ENCODE measurements around the gene CEP43. TPM values are rescaled to one million over a fixed set of nuclear protein-coding genes. Genes with fewer than 3 reads are reported as not detected.

CEP43 gene
- total RNA-seq, 2 donors from 2014 or later: 36.0 to 43.9 TPM

GRCh38 chr6:166960609-166960978 is 38.6 kb upstream of the CEP43 start:
- DNase-seq: no peak
- Mint-ChIP-seq H3K27ac (no peak overlapping the region), H3K4me1 (peaks cover 17% of the 10 kb centered on the region), H3K36me3 (ENCODE audit: low read depth) (no peaks in the 10 kb centered on the region), H3K9me3 (peaks cover 28% of the 10 kb centered on the region), H3K4me3 (no peak overlapping the region), H3K27me3 (ENCODE audit: insufficient read depth) (peaks cover 3% of the 10 kb centered on the region)
- Histone ChIP-seq H3K27ac (ENCODE audit: low read depth, low read length) (no peak overlapping the region), H3K4me3 (ENCODE audit: low read length) (no peak overlapping the region), H3K36me3 (ENCODE audit: control insufficient read depth, insufficient read depth, low read length) (no peaks in the 10 kb centered on the region), H3K4me1 (ENCODE audit: control insufficient read depth, insufficient read depth, low read length) (no peaks in the 10 kb centered on the region), H3K9me3 (ENCODE audit: control insufficient read depth, low read length) (peaks cover 6% of the 10 kb centered on the region), H3K27me3 (ENCODE audit: control insufficient read depth, insufficient read depth, low read length, poor library complexity, severe bottlenecking) (peaks cover 2% of the 10 kb centered on the region), H3K9ac (ENCODE audit: extremely low read depth, low read length, poor library complexity, severe bottlenecking) (no peak overlapping the region)
- WGBS, 2 experiments (ENCODE audit: insufficient coverage in 1 of 2, insufficient read length in 1 of 2): 95% methylated on average over 3 of the region's 3 CpGs; no CpG with 5 or more reads in 1 of the 2 experiments
- no peak for TF ChIP-seq CTCF (conservative IDR thresholded peaks at IDR 0.05)

GRCh38 chr6:166966268-166966667 is 32.9 kb upstream of the CEP43 start:
- Mint-ChIP-seq H3K4me3 (no peak overlapping the region), H3K27ac (no peak overlapping the region), H3K4me1 (peaks cover under 1% of the 10 kb centered on the region), H3K9me3 (peaks cover 50% of the 10 kb centered on the region), H3K36me3 (ENCODE audit: low read depth) (peaks cover 6% of the 10 kb centered on the region), H3K27me3 (ENCODE audit: insufficient read depth) (peaks cover 12% of the 10 kb centered on the region)
- no peaks in the 10 kb centered on the region for H3K36me3 ChIP-seq (ENCODE audit: control insufficient read depth, insufficient read depth, low read length)
- no peaks in the 10 kb centered on the region for H3K4me1 ChIP-seq (ENCODE audit: control insufficient read depth, insufficient read depth, low read length)
- no peak for DNase-seq
- no peak overlapping the region for H3K9ac ChIP-seq (ENCODE audit: extremely low read depth, low read length, poor library complexity, severe bottlenecking)
- TF ChIP-seq CTCF (conservative IDR thresholded peaks at IDR 0.05): no peak
- WGBS, 2 experiments (ENCODE audit: insufficient coverage in 1 of 2, insufficient read length in 1 of 2): 96 to 100% methylated on average over 2 of the region's 2 CpGs
- H3K27ac ChIP-seq (ENCODE audit: low read depth, low read length): no peak overlapping the region
- H3K4me3 ChIP-seq (ENCODE audit: low read length): no peak overlapping the region
- no peaks in the 10 kb centered on the region for H3K27me3 ChIP-seq (ENCODE audit: control insufficient read depth, insufficient read depth, low read length, poor library complexity, severe bottlenecking)
- peaks cover 24% of the 10 kb centered on the region for H3K9me3 ChIP-seq (ENCODE audit: control insufficient read depth, low read length)

- no peak overlapping the region for H3K27ac ChIP-seq (ENCODE audit: low read depth, low read length)
- Mint-ChIP-seq H3K9me3 (peaks cover 30% of the 10 kb centered on the region), H3K27ac (no peak overlapping the region), H3K4me3 (no peak overlapping the region), H3K27me3 (ENCODE audit: insufficient read depth) (peaks cover 12% of the 10 kb centered on the region), H3K4me1 (peaks cover 16% of the 10 kb centered on the region), H3K36me3 (ENCODE audit: low read depth) (peaks cover 10% of the 10 kb centered on the region)
- H3K9me3 ChIP-seq (ENCODE audit: control insufficient read depth, low read length): peaks cover 18% of the 10 kb centered on the region
- no peak for DNase-seq
- H3K27me3 ChIP-seq (ENCODE audit: control insufficient read depth, insufficient read depth, low read length, poor library complexity, severe bottlenecking): no peaks in the 10 kb centered on the region
- no peak overlapping the region for H3K4me3 ChIP-seq (ENCODE audit: low read length)
- H3K36me3 ChIP-seq (ENCODE audit: control insufficient read depth, insufficient read depth, low read length): peaks cover 3% of the 10 kb centered on the region
- TF ChIP-seq CTCF (conservative IDR thresholded peaks at IDR 0.05): no peak
- peaks cover 7% of the 10 kb centered on the region for H3K4me1 ChIP-seq (ENCODE audit: control insufficient read depth, insufficient read depth, low read length)
- WGBS, 2 experiments (ENCODE audit: insufficient coverage in 1 of 2, insufficient read length in 1 of 2): 95 to 96% methylated on average over 8 of the region's 8 CpGs
- H3K9ac ChIP-seq (ENCODE audit: extremely low read depth, low read length, poor library complexity, severe bottlenecking): no peak overlapping the region
Measured at GRCh38 chr6:166969390-166970002, 29.7 kb upstream of the CEP43 start.

All from endodermal cell (in vitro differentiated cells).